Adipocyte (in vitro differentiated cells): ENCODE measurements around the gene GALK2.

Source experiments
- DNase-seq: peaks from one replicate; pipeline ENCODE4 v3.0.0-alpha.2; 2015; ENCODE audit warnings: low read depth
- H3K27me3 ChIP-seq: replicated peaks from 2 replicates; pipeline ENCODE4 v1.7.0; 2013; ENCODE audit warnings: mild to moderate bottlenecking, low read length, moderate library complexity; ENCODE audit not compliant: control insufficient read depth, insufficient read depth
- H3K36me3 ChIP-seq: 2 replicates; pipeline ENCODE4 v1.7.0; 2013; ENCODE audit warnings: low read length, mild to moderate bottlenecking, moderate library complexity; ENCODE audit not compliant: control insufficient read depth, insufficient read depth, severe bottlenecking
- H3K4me1 ChIP-seq: 2 replicates; pipeline ENCODE4 v1.7.0; 2013; ENCODE audit warnings: mild to moderate bottlenecking, low read length, moderate library complexity; ENCODE audit not compliant: control insufficient read depth, insufficient read depth
- H3K4me3 ChIP-seq: 2 replicates; pipeline ENCODE4 v1.7.0; 2013; ENCODE audit warnings: mild to moderate bottlenecking, low read length, moderate library complexity
- H3K9ac ChIP-seq: 2 replicates; pipeline ENCODE4 v1.7.0; 2013; ENCODE audit warnings: mild to moderate bottlenecking, low read length, moderate library complexity
- H3K9me3 ChIP-seq: 2 replicates; pipeline ENCODE4 v1.7.0; 2013; ENCODE audit warnings: mild to moderate bottlenecking, low read length, moderate library complexity; ENCODE audit not compliant: control insufficient read depth

The GALK2 gene

GRCh38 chr15:49225572-49226281, 55.7 kb downstream of the GALK2 start:
- DNase-seq: no peak
- Histone ChIP-seq H3K4me3 (no peak overlapping the region), H3K4me1 (no peaks in the 10 kb centered on the region), H3K9me3 (peaks cover 7% of the 10 kb centered on the region), H3K27me3 (no peaks in the 10 kb centered on the region), H3K9ac (no peak overlapping the region), H3K36me3 (no peaks in the 10 kb centered on the region)

GRCh38 chr15:49227602-49228001, 57.6 kb downstream of the GALK2 start:
- Histone ChIP-seq H3K27me3 (no peaks in the 10 kb centered on the region), H3K36me3 (no peaks in the 10 kb centered on the region), H3K4me1 (no peaks in the 10 kb centered on the region), H3K9ac (no peak overlapping the region), H3K4me3 (no peak overlapping the region), H3K9me3 (peaks cover 7% of the 10 kb centered on the region)
- no peak for DNase-seq

GRCh38 chr15:49229922-49230321, 59.9 kb downstream of the GALK2 start:
- H3K9me3 ChIP-seq: peaks cover 7% of the 10 kb centered on the region
- no peaks in the 10 kb centered on the region for H3K36me3 ChIP-seq
- no peaks in the 10 kb centered on the region for H3K27me3 ChIP-seq
- no peak overlapping the region for H3K4me3 ChIP-seq
- H3K9ac ChIP-seq: no peak overlapping the region
- no peak for DNase-seq
- no peaks in the 10 kb centered on the region for H3K4me1 ChIP-seq

- H3K36me3 ChIP-seq: no peaks in the 10 kb centered on the region
- no peak overlapping the region for H3K9ac ChIP-seq
- peaks cover 7% of the 10 kb centered on the region for H3K9me3 ChIP-seq
- H3K4me1 ChIP-seq: peaks cover 9% of the 10 kb centered on the region
- no peak overlapping the region for H3K4me3 ChIP-seq
- DNase-seq: no peak
- no peaks in the 10 kb centered on the region for H3K27me3 ChIP-seq
These were observed 62.3 kb downstream of the GALK2 start for GRCh38 chr15:49232236-49232806.

GRCh38 chr15:49235446-49236124, 65.5 kb downstream of the GALK2 start:
- H3K9ac ChIP-seq: peak overlapping the region; percentile 65
- no peaks in the 10 kb centered on the region for H3K27me3 ChIP-seq
- no peaks in the 10 kb centered on the region for H3K9me3 ChIP-seq
- H3K4me1 ChIP-seq: peaks cover 39% of the 10 kb centered on the region
- peaks cover 6% of the 10 kb centered on the region for H3K36me3 ChIP-seq
- peak; percentile 89 for DNase-seq
- no peak overlapping the region for H3K4me3 ChIP-seq

- Histone ChIP-seq H3K27me3 (no peaks in the 10 kb centered on the region), H3K4me3 (no peak overlapping the region), H3K36me3 (peaks cover 6% of the 10 kb centered on the region), H3K9ac (peak overlapping the region; percentile 65), H3K4me1 (peaks cover 40% of the 10 kb centered on the region), H3K9me3 (no peaks in the 10 kb centered on the region)
- DNase-seq: no peak
These were observed 66.8 kb downstream of the GALK2 start for GRCh38 chr15:49236869-49237268.

- Histone ChIP-seq H3K36me3 (peaks cover 6% of the 10 kb centered on the region), H3K27me3 (no peaks in the 10 kb centered on the region), H3K4me1 (peaks cover 54% of the 10 kb centered on the region), H3K4me3 (peak overlapping the region; percentile 42), H3K9ac (peak overlapping the region; percentile 70), H3K9me3 (no peaks in the 10 kb centered on the region)
- peak; percentile 97 for DNase-seq
These were observed 68.3 kb downstream of the GALK2 start for GRCh38 chr15:49238342-49238741.

GRCh38 chr15:49239105-49239504, 69.1 kb downstream of the GALK2 start:
- Histone ChIP-seq H3K36me3 (peaks cover 6% of the 10 kb centered on the region), H3K9me3 (no peaks in the 10 kb centered on the region), H3K9ac (peak overlapping the region; percentile 70), H3K27me3 (no peaks in the 10 kb centered on the region), H3K4me1 (peaks cover 56% of the 10 kb centered on the region), H3K4me3 (peak overlapping the region; percentile 11)
- DNase-seq: no peak

GRCh38 chr15:49242820-49243219, 72.8 kb downstream of the GALK2 start:
- H3K27me3 ChIP-seq: no peaks in the 10 kb centered on the region
- peak; percentile 66 for DNase-seq
- H3K4me1 ChIP-seq: peaks cover 58% of the 10 kb centered on the region
- no peaks in the 10 kb centered on the region for H3K9me3 ChIP-seq
- H3K4me3 ChIP-seq: peak overlapping the region; percentile 20
- peaks cover 6% of the 10 kb centered on the region for H3K36me3 ChIP-seq
- H3K9ac ChIP-seq: peak overlapping the region; percentile 66

GRCh38 chr15:49247556-49248110, 77.6 kb downstream of the GALK2 start:
- H3K27me3 ChIP-seq: no peaks in the 10 kb centered on the region
- H3K36me3 ChIP-seq: peaks cover 5% of the 10 kb centered on the region
- H3K9ac ChIP-seq: peak overlapping the region; percentile 66
- peaks cover 30% of the 10 kb centered on the region for H3K4me1 ChIP-seq
- H3K4me3 ChIP-seq: no peak overlapping the region
- peaks cover 8% of the 10 kb centered on the region for H3K9me3 ChIP-seq
- peak; percentile 67 for DNase-seq

- Histone ChIP-seq H3K9ac (peak overlapping the region; percentile 66), H3K9me3 (peaks cover 8% of the 10 kb centered on the region), H3K4me3 (no peak overlapping the region), H3K4me1 (peaks cover 23% of the 10 kb centered on the region), H3K27me3 (no peaks in the 10 kb centered on the region), H3K36me3 (peaks cover 5% of the 10 kb centered on the region)
- DNase-seq: no peak
These were observed 78.2 kb downstream of the GALK2 start for GRCh38 chr15:49248291-49248690.
